Kidney epithelial cell (primary cell): ENCODE measurements around the gene IL20. TPM values are rescaled to one million over a fixed set of nuclear protein-coding genes. Genes with fewer than 3 reads are reported as not detected.

Experiments
- DNase-seq: peaks from one replicate; pipeline ENCODE4 v3.0.0-alpha.2; 2010; ENCODE audit warnings: low read depth
- H3K27me3 ChIP-seq: 2 replicates; pipeline ENCODE4 v1.6.0; 2011; ENCODE audit warnings: low read length; ENCODE audit not compliant: control insufficient read depth, insufficient read depth
- H3K36me3 ChIP-seq: 2 replicates; pipeline ENCODE4 v1.5.1; 2011; ENCODE audit warnings: low read length; ENCODE audit not compliant: control insufficient read depth, insufficient read depth
- H3K4me3 ChIP-seq: 2 replicates; pipeline ENCODE4 v1.5.1; 2011; ENCODE audit warnings: low read depth, mild to moderate bottlenecking, control low read depth, low read length
- CTCF ChIP-seq: IDR thresholded peaks from 2 replicates; pipeline ENCODE4 v1.5.1; 2011; ENCODE audit warnings: mild to moderate bottlenecking, moderate library complexity, low read length, control low read depth, inconsistent platforms; ENCODE audit not compliant: insufficient read depth, poor library complexity, severe bottlenecking
- total RNA-seq: library from RNA; depleted of rRNA; stranded (reverse); fragments of >200 nt; gene quantifications from 2 replicates; pipeline ENCODE4 v1.2.3, GENCODE V29; 2015

The IL20 gene
- total RNA-seq, 1 donor from 2014 or later: not detected

- no peak for DNase-seq
- H3K27me3 ChIP-seq: peaks cover 6% of the 10 kb centered on the region
- no peaks in the 10 kb centered on the region for H3K36me3 ChIP-seq
- H3K4me3 ChIP-seq: no peak overlapping the region
- TF ChIP-seq CTCF: no peak
Observed at GRCh38 chr1:206863266-206863665, 2.2 kb upstream of the IL20 start.

GRCh38 chr1:206866062-206866461 is 639 bp downstream of the IL20 start:
- H3K4me3 ChIP-seq: no peak overlapping the region
- no peak for DNase-seq
- H3K27me3 ChIP-seq: peaks cover 6% of the 10 kb centered on the region
- TF ChIP-seq CTCF: no peak
- no peaks in the 10 kb centered on the region for H3K36me3 ChIP-seq

GRCh38 chr1:206867239-206867638 is 1.8 kb downstream of the IL20 start:
- H3K36me3 ChIP-seq: no peaks in the 10 kb centered on the region
- H3K27me3 ChIP-seq: peaks cover 6% of the 10 kb centered on the region
- no peak overlapping the region for H3K4me3 ChIP-seq
- no peak for TF ChIP-seq CTCF
- no peak for DNase-seq

GRCh38 chr1:206867716-206868115 is 2.3 kb downstream of the IL20 start:
- Histone ChIP-seq H3K4me3 (no peak overlapping the region), H3K27me3 (peaks cover 6% of the 10 kb centered on the region), H3K36me3 (no peaks in the 10 kb centered on the region)
- no peak for TF ChIP-seq CTCF
- DNase-seq: no peak

- H3K36me3 ChIP-seq: no peaks in the 10 kb centered on the region
- H3K27me3 ChIP-seq: peaks cover 6% of the 10 kb centered on the region
- no peak for DNase-seq
- no peak for TF ChIP-seq CTCF
- H3K4me3 ChIP-seq: no peak overlapping the region
Observed at GRCh38 chr1:206868264-206868663, 2.8 kb downstream of the IL20 start.

GRCh38 chr1:206872139-206872538 is 6.7 kb downstream of the IL20 start:
- no peak for DNase-seq
- H3K4me3 ChIP-seq: no peak overlapping the region
- TF ChIP-seq CTCF: no peak
- no peaks in the 10 kb centered on the region for H3K36me3 ChIP-seq
- H3K27me3 ChIP-seq: peaks cover 3% of the 10 kb centered on the region
